Stimulated activated CD4-positive, alpha-beta T cell treated with anti-CD3 and anti-CD28 coated beads, Interleukin-1b, Interleukin-23, amount 100 ng/mL, for 24 hours (primary cell): ENCODE measurements around the gene SDR9C7.
"Not testable (repeated sequence)": the region's sequence is repeated elsewhere in the genome, so short reads cannot be mapped to it uniquely, and the experiment has no call there.

ENCODE experiments used
- DNase-seq, 4 experiments: peaks; one replicate each; pipeline ENCODE4 v3.0.0-alpha.2; 2020; ENCODE audit warnings: low read depth in 4 of 4, low spot score in 1 of 4

SDR9C7 gene

DNA sequence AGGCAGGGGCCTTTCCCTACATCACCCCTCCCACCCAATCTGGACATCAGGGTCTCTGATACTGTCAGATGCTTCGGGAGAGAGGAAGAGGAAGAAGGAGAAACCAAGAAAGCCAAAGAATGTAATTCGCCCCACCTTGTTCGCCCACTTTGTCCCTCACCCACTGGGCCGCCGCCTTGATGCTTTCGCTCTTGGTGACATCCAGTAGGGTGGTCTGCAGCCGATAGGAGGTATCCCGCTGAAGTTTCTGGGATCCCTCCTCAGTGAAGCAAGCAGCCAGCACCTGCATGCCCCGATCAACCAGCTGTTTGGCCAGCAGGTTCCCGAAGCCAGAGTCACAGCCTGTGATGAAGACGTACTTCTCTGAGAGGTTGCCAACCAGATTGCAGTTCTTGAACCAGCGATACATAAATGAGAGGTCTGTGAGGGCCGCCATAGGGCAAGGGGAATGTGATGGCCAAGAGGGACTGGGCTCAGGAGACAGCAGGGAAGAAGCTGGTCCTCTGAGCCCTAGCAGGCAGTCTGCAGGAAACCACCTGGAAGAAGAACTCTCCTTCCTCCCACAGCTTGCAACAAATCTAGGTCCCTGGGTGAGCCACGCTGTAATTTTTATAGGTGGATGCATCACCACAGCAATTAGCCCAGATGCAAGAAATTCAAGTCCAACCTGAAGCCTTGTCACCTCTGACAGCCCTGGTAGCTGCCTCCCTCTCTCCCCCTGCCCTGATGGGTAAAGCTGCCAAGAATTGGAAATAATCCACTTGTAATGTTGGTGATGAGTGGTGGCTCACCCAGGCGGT, at the start of gene SDR9C7:
Gene SDR9C7 (minus strand): TSS at position 583 of the 800 bp plus-strand sequence. CDS start 147 bp downstream, at position 436.
- DNase-seq: no peak

DNA sequence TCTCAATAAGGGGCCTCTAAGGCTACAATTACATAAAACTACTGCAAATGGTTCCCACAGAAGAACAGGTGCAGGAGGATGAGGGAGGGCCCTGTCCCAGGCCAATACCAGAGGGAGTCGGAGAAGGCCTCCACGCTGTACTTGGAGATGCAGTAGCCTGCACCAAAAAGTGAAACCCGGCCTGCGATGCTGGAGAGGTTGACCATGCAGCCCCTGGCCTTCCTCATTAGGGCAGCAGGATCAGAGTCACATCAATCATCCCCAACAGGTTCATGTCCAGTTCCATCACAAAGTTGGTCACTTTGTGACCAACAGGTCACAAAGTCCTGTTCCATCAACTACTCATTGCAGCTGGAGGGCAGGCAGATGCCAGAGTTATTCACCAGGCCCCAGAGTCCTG, 49.2 kb upstream of the SDR9C7 start:
- no peak for DNase-seq

DNA sequence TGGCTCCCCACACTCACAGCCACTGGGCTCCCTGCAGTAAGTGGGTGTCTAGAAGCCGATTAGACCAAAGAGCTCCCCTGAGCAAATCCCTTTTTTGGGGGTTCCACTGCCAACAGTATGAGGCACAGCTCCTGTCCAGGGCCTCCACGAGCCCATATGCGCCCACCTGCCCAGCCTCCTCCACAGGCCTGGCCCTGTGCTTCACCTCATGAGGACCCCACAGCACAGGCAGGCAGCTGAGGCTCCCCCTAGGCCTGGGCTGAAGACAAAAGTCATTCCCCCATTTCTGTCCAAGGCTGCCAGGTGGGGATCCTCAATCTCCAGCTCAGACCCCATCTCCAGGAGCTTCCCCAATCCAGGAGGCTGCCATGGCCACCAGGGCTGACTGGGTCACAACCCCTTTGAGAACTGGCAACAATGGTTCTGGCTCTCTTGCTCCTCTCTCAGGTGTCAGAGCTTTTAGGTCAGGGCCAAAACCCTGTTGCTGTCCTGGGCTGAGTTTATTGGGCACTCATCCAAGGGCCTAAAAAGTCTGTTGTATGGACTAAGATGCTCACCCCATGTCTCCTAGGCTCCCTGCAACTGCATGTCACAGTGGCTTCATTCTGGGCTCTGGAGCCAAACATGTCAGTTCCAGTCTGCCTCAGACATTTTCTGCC, 48.5 kb upstream of the SDR9C7 start:
- DNase-seq: not testable (repeated sequence)

DNA sequence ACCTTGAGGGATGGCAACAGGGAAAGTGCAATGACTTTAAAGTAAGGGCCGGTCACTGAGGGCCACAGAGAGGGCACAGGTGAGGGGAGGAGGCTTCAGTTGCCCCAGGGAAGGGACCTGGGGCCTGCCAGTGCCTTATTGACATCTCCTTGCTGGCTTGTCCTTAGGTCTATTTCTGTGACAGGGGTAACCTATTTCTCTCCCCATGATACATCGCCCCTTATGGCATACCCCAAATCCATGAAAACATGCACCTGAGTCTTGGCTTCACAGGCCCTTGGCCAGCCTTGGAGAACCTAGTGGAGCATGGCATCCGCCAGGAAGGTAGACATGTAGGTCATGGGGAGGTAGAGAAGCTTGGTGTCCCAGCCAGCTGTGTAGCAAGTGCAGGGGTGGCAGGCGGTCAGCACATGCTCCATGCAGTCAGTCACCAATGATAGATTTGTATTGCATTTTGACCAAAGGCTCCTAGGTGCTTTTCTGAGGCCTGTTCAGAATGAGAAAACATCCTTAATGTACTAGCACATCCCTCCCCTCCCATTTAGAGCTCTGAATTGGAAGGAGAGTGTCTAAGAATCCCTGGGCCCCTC, 46.8 kb upstream of the SDR9C7 start:
- DNase-seq: no peak

GRCh38 chr12:56980268-56980667, 46.1 kb upstream of the SDR9C7 start:
- no peak for DNase-seq

- DNase-seq: no peak
Measured at GRCh38 chr12:56979628-56980027, 45.4 kb upstream of the SDR9C7 start.

- DNase-seq: no peak
Measured at GRCh38 chr12:56978397-56979138, 44.4 kb upstream of the SDR9C7 start.

DNA sequence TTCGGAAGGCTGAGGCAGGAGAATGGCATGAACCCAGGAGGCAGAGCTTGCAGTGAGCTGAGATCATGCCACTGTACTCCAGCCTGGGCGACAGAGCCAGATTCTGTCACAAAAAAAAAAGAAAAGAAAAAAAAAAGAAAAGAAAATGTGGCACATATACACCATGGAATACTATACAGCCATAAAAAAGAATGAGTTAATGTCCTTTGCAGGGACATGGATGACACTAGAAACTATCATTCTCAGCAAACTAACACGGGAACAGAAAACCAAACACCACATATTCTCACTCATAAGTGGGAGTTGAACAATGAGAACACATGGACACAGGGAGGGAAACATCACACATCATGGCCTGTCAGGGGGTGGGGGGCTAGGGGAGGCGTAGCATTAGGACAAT, 43.2 kb upstream of the SDR9C7 start:
- not testable (repeated sequence) for DNase-seq

GRCh38 chr12:56974224-56974623, 40.0 kb upstream of the SDR9C7 start:
- not testable (repeated sequence) for DNase-seq

DNA sequence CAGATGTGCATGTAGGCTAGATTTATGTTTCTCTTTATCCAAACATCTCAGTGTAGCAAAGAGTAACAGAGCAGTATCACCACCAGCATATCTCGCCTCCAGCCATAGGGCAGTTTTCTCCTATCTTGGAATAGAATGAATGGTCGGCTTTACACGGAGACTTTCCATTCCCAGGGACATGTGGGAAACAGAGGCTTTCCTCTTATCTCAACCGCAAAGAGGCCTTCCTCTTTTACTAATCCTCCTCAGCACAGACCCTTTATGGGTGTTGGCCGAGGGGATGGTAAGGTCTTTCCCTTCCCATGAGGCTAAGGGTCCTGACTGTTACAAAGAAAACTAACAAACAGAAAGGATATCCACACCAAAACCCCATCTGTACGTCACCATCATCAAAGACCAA, 34.7 kb upstream of the SDR9C7 start:
- not testable (repeated sequence) for DNase-seq

GRCh38 chr12:56965997-56966642, 31.9 kb upstream of the SDR9C7 start:
- not testable (repeated sequence) for DNase-seq

DNA sequence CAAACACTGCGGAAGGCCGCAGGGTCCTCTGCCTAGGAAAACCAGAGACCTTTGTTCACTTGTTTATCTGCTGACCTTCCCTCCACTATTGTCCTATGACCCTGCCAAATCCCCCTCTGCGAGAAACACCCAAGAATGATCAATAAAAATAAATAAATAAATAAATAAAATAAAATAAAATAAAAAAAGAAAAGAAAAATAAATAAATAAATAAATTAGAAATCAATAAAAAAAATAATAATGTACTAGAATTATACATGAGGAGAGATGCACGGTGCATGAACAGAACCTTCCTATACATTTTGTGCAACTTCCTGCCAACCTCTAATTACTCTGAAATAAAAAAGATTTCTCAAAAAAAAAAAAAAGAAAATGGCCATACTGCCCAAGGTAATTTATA, 30.9 kb upstream of the SDR9C7 start:
- not testable (repeated sequence) for DNase-seq

DNA sequence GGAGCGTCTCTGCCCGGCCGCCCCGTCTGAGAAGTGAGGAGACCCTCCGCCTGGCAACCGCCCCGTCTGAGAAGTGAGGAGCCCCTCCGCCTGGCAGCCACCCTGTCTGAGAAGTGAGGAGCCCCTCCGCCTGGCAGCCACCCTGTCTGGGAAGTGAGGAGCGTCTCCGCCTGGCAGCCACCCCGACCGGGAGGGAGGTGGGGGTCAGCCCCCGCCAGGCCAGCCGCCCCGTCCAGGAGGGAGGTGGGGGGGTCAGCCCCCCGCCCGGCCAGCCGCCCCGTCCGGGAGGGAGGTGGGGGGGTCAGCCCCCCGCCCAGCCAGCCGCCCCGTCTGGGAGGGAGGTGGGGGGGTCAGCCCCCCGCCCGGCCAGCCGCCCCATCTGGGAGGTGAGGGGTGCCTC, 29.3 kb upstream of the SDR9C7 start:
- DNase-seq: not testable (repeated sequence)

DNA sequence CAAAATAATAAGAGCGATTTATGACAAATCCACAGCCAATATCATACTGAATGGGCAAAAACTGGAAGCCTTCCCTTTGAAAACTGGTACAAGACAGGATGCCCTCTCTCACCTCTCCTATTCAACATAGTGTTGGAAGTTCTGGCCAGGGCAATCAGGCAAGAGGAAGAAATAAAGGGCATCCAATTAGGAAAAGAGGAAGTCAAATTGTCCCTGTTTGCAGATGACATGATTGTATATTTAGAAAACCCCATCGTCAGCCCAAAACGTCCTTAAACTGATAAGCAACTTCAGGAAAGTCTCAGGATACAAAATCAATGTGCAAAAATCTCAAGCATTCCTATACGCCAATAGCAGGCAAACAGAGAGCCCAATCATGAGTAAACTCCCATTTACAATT, 28.0 kb upstream of the SDR9C7 start:
- DNase-seq: not testable (repeated sequence)

- DNase-seq: no peak
Measured at GRCh38 chr12:56958422-56958821, 24.2 kb upstream of the SDR9C7 start.

DNA sequence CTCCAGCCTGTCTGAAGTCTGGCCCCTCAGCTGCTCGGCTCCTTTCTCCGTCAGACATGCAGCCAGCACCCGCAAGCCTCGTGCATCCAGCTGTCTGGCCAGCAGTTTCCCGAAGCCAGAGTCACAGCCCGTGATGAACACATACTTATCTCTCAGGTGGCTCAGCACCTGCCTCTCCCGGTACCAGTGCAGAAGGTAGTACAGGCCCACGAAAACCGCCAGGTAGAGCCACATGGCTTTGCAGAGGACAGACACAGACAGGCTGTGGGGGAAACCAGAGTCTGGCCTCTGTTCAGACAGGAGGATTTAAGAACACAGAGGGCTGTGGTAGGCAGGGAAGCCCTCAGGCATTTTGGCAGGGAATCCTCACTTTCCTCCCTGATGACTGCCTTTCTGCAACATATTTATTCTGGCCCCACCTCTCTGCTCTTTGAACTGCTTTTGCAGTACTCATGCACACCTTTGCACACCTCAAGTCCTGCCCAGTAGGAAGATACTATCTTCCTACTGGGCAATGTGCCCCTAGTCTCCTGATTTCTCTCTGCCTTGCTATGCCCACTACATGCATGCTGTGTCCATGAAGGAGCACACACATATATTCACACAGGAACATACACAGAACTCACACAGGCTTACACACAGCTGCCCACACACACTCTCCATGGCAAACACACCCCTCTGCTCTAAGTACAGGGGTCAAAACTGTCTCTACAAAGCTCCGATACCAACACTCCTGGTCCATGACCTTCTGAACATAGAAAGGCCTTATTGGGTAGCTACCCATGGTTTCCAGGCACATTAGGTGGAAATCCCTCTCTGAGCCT, 23.2 kb upstream of the SDR9C7 start, which contains the start of gene RDH16:
Gene RDH16 (minus strand): TSS at position 380 of the 824 bp plus-strand sequence. CDS start 146 bp downstream, at position 234.
- DNase-seq: no peak

GRCh38 chr12:56955631-56956256, 21.5 kb upstream of the SDR9C7 start:
- DNase-seq: no peak

GRCh38 chr12:56954958-56955355, 20.7 kb upstream of the SDR9C7 start:
- DNase-seq: no peak
